NCI-H146 treated with DMSO at 0.1 percent for 48 hours (cell line): ENCODE results near the gene ARHGEF39.
"Not testable (repeated sequence)": the region's sequence is repeated elsewhere in the genome, so short reads cannot be mapped to it uniquely, and the experiment has no call there.

Experiments used
- DNase-seq: peaks from one replicate; lab custom pipeline; 2025; ENCODE audit not compliant: unreplicated experiment; lab: John Stamatoyannopoulos, UW

Gene ARHGEF39

GRCh38 chr9:35653611-35654010 lies 11.4 kb downstream of the ARHGEF39 start:
- DNase-seq: no peak

GRCh38 chr9:35652829-35653209 lies 12.2 kb downstream of the ARHGEF39 start:
- no peak for DNase-seq

GRCh38 chr9:35651956-35652828 lies 12.8 kb downstream of the ARHGEF39 start:
- DNase-seq: no peak

GRCh38 chr9:35650341-35651158 lies 14.4 kb downstream of the ARHGEF39 start, which contains the start of gene SIT1:
Gene SIT1, minus strand, starts transcription at chr9:35650931. Its CDS starts 78 bp downstream, at chr9:35650853.
- no peak for DNase-seq

- no peak for DNase-seq
These were observed 15.3 kb downstream of the ARHGEF39 start for GRCh38 chr9:35649431-35650340.

- peak; percentile 90 for DNase-seq
These were observed 18.3 kb downstream of the ARHGEF39 start for GRCh38 chr9:35646533-35647265.

- peak; percentile 71 for DNase-seq
These were observed 18.9 kb downstream of the ARHGEF39 start for GRCh38 chr9:35646153-35646532.

- not testable (repeated sequence) for DNase-seq
These were observed 19.3 kb downstream of the ARHGEF39 start for GRCh38 chr9:35645736-35646135.

- no peak for DNase-seq
These were observed 21.9 kb downstream of the ARHGEF39 start for GRCh38 chr9:35643046-35643445.

GRCh38 chr9:35641478-35641877 lies 23.5 kb downstream of the ARHGEF39 start:
- DNase-seq: not testable (repeated sequence)

GRCh38 chr9:35640431-35640830 lies 24.6 kb downstream of the ARHGEF39 start:
- DNase-seq: not testable (repeated sequence)

GRCh38 chr9:35639631-35640030 lies 25.4 kb downstream of the ARHGEF39 start:
- DNase-seq: no peak

GRCh38 chr9:35639225-35639624 lies 25.8 kb downstream of the ARHGEF39 start:
- not testable (repeated sequence) for DNase-seq

GRCh38 chr9:35638751-35639150 lies 26.2 kb downstream of the ARHGEF39 start:
- not testable (repeated sequence) for DNase-seq

GRCh38 chr9:35637427-35637955 lies 27.5 kb downstream of the ARHGEF39 start:
- not testable (repeated sequence) for DNase-seq

- not testable (repeated sequence) for DNase-seq
These were observed 28.1 kb downstream of the ARHGEF39 start for GRCh38 chr9:35636877-35637246.

GRCh38 chr9:35636135-35636876 lies 28.7 kb downstream of the ARHGEF39 start:
- DNase-seq: no peak

- DNase-seq: no peak
These were observed 29.3 kb downstream of the ARHGEF39 start for GRCh38 chr9:35635730-35636129.

GRCh38 chr9:35629597-35629996 lies 35.4 kb downstream of the ARHGEF39 start:
- DNase-seq: no peak
